HFFc6 (cell line): Measurements from ENCODE around the gene RGS8. TPM values are rescaled to one million over a fixed set of nuclear protein-coding genes. Genes with fewer than 3 reads are reported as not detected.

Experiments used
- DNase-seq: peaks from one replicate; pipeline ENCODE4 v3.0.0-alpha.2; 2018
- H3K27ac Mint-ChIP-seq: 2 replicates; pipeline ENCODE4 v1.8.0; 2020; ENCODE audit warnings: mild to moderate bottlenecking, mixed read lengths
- H3K27me3 Mint-ChIP-seq: 2 replicates; pipeline ENCODE4 v1.8.0; 2021; ENCODE audit warnings: mild to moderate bottlenecking, moderate library complexity, mixed read lengths; ENCODE audit not compliant: insufficient read depth
- H3K36me3 Mint-ChIP-seq: 2 replicates; pipeline ENCODE4 v1.8.0; 2021; ENCODE audit warnings: low read depth, mixed read lengths
- H3K4me1 Mint-ChIP-seq: 2 replicates; pipeline ENCODE4 v1.8.0; 2020; ENCODE audit warnings: low read depth, mixed read lengths
- H3K4me3 Mint-ChIP-seq: 2 replicates; pipeline ENCODE4 v1.8.0; 2020; ENCODE audit warnings: mild to moderate bottlenecking, moderate library complexity, mixed read lengths
- H3K9me3 Mint-ChIP-seq: 2 replicates; pipeline ENCODE4 v1.8.0; 2020; ENCODE audit warnings: mild to moderate bottlenecking, mixed read lengths
- CTCF ChIP-seq: fragments of 200-600 bp; sonication (generic); IDR thresholded peaks from 2 replicates; pipeline ENCODE4 v1.5.0; 2021; ENCODE audit warnings: antibody characterized with exemption, mild to moderate bottlenecking
- total RNA-seq, 6 experiments: library from RNA; stranded (reverse); fragmentation: NEBNext Ultra II Directional; extraction: Animal tissue kit (Norgen Biotek cat#: 25700); gene quantifications; 2 replicates in 1 of 6; 3 replicates in 5 of 6; pipeline ENCODE4 v1.2.3, GENCODE V29; 2021

The RGS8 gene
- total RNA-seq, 6 experiments from 2014 or later = not detected

GRCh38 chr1:182723200-182723599, 38.8 kb upstream of the RGS8 start:
- no peaks in the 10 kb centered on the region for H3K36me3 Mint-ChIP-seq
- H3K4me3 Mint-ChIP-seq = no peak overlapping the region
- DNase-seq = no peak
- peaks cover 8% of the 10 kb centered on the region; the same call in 1 of the 2 replicates for H3K4me1 Mint-ChIP-seq
- no peak for TF ChIP-seq CTCF
- H3K27ac Mint-ChIP-seq = no peak overlapping the region
- no peaks in the 10 kb centered on the region for H3K9me3 Mint-ChIP-seq
- no peaks in the 10 kb centered on the region; the same call in 1 of the 2 replicates for H3K27me3 Mint-ChIP-seq

- no peak for DNase-seq
- no peak for TF ChIP-seq CTCF
- peaks cover 8% of the 10 kb centered on the region; the same call in 1 of the 2 replicates for H3K4me1 Mint-ChIP-seq
- no peaks in the 10 kb centered on the region for H3K9me3 Mint-ChIP-seq
- H3K36me3 Mint-ChIP-seq = no peaks in the 10 kb centered on the region
- no peak overlapping the region for H3K4me3 Mint-ChIP-seq
- H3K27me3 Mint-ChIP-seq = no peaks in the 10 kb centered on the region; the same call in 1 of the 2 replicates
- no peak overlapping the region for H3K27ac Mint-ChIP-seq
Measured at GRCh38 chr1:182721525-182721924, 37.1 kb upstream of the RGS8 start.

GRCh38 chr1:182720463-182720862, 36.1 kb upstream of the RGS8 start:
- Mint-ChIP-seq H3K27me3 (no peaks in the 10 kb centered on the region; the same call in 1 of the 2 replicates), H3K36me3 (no peaks in the 10 kb centered on the region), H3K27ac (no peak overlapping the region), H3K4me1 (peaks cover 5% of the 10 kb centered on the region; the same call in 1 of the 2 replicates), H3K4me3 (no peak overlapping the region), H3K9me3 (no peaks in the 10 kb centered on the region)
- peak; percentile 17 for DNase-seq
- peak; percentile 59 for TF ChIP-seq CTCF

- H3K27me3 Mint-ChIP-seq = no peaks in the 10 kb centered on the region; the same call in 1 of the 2 replicates
- no peak overlapping the region for H3K4me3 Mint-ChIP-seq
- H3K9me3 Mint-ChIP-seq = no peaks in the 10 kb centered on the region
- no peak for TF ChIP-seq CTCF
- H3K4me1 Mint-ChIP-seq = no peaks in the 10 kb centered on the region
- DNase-seq = no peak
- no peaks in the 10 kb centered on the region for H3K36me3 Mint-ChIP-seq
- no peak overlapping the region for H3K27ac Mint-ChIP-seq
Measured at GRCh38 chr1:182719553-182719952, 35.2 kb upstream of the RGS8 start.

- Mint-ChIP-seq H3K36me3 (no peaks in the 10 kb centered on the region), H3K4me1 (no peaks in the 10 kb centered on the region), H3K27me3 (peaks cover 2% of the 10 kb centered on the region), H3K9me3 (no peaks in the 10 kb centered on the region), H3K4me3 (no peak overlapping the region), H3K27ac (no peak overlapping the region)
- no peak for DNase-seq
- no peak for TF ChIP-seq CTCF
Measured at GRCh38 chr1:182718311-182718710, 33.9 kb upstream of the RGS8 start.
